ENCODE measurements around the gene TROAP. TPM values are rescaled to one million over a fixed set of nuclear protein-coding genes. Genes with fewer than 3 reads are reported as not detected.
A peak's percentile ranks its signal among the peaks of the same experiment; 100 is the strongest.
"Not testable (repeated sequence)": the region's sequence is repeated elsewhere in the genome, so short reads cannot be mapped to it uniquely, and the experiment has no call there.

Gene TROAP
- polyA plus RNA-seq, 3 donors = 24.5 to 27.5 (median 27.4) TPM

DNA sequence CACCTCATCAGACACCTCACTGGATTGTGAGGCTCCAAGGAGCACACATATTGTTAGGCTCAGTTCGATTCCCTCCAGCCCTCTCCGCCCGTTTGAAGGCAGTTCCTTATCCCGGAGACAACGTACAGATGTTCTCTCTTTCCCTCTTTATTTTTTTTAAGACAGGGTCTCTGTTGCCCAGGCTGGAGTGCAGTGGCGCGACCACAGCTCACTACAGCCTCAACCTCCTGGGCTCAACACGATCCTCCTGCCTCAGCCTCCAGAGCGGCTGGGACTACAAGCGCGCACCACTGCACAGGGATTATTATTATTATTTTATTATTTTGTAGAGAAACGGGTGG lies 718 bp upstream of the TROAP start:
- no peak for DNase-seq (ENCODE audit: extremely low read depth in 1 of 11, low read depth in 9 of 11, low spot score in 4 of 11)

DNA sequence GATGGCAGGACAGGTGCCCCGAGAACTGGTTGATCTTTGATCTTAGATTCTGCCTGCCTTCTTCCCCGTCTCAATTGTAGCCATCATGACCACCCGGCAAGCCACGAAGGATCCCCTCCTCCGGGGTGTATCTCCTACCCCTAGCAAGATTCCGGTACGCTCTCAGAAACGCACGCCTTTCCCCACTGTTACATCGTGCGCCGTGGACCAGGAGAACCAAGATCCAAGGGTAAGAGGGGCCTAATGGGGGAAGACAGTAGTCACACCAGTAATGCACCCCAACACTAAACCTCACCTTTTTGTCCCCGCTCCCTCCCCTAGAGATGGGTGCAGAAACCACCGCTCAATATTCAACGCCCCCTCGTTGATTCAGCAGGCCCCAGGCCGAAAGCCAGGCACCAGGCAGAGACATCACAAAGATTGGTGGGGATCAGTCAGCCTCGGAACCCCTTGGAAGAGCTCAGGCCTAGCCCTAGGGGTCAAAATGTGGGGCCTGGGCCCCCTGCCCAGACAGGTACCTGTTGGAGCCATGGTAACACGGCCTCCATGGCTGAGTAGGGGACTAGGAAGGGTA lies 556 bp downstream of the TROAP start:
- DNase-seq (ENCODE audit: extremely low read depth in 1 of 11, low read depth in 9 of 11, low spot score in 4 of 11) = no peak

DNA sequence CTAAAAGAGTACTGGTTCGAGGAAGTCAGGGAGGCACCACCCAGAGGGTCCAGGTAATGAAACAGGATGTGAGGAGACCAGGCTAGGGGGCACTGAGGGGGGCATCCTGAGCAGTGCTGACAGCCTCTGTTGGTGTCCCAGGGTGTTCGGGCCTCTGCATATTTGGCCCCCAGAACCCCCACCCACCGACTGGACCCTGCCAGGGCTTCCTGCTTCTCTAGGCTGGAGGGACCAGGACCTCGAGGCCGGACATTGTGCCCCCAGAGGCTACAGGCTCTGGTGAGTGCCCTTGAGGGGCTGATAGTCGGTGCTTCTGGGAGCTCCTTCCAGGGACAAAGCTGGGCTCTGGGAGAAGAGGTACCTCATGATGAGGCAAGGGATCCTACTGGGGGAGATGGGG lies 2.6 kb downstream of the TROAP start:
- DNase-seq (ENCODE audit: extremely low read depth in 1 of 11, low read depth in 9 of 11, low spot score in 4 of 11) = no peak

DNA sequence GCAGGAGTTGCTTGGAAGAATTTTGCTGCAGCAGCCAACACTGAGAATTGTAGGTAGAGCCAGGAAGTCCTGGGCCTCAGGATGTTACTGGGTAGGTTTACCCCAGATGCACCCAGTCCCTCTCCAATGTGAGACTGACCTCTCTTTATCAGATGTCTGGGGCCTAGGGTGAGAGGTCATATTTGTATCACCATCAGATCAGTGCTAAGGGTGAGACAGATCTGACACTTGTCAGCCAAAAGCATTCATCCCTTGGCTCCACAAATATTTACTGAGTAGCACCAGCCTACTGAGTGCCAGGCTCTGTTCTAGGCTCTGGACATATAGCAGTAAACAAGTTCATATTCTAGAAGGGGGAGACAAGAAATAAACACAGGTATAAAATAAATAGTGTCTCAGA lies 4.3 kb downstream of the TROAP start:
- no peak for DNase-seq (ENCODE audit: extremely low read depth in 1 of 11, low read depth in 9 of 11, low spot score in 4 of 11)

DNA sequence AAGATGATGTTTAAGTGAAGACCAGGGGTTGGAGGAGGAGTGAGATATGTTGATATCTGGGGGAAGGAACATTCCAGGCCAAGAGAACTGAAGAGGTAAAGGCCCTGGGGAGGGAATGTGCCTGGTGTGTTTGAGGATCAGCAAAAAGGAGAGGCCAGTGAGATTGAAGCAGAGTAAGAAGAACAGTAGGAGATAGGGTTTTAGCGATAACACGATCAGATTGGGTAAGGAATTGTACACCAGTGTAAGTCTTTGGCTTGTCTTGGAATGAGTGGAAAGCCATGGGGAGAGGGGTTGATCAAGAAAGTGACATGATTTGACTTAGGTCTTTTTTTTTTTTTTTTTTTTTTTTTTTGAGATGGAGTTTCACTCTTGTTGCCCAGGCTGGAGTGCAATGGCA lies 4.8 kb downstream of the TROAP start:
- no peak for DNase-seq (ENCODE audit: extremely low read depth in 1 of 11, low read depth in 9 of 11, low spot score in 4 of 11)

DNA sequence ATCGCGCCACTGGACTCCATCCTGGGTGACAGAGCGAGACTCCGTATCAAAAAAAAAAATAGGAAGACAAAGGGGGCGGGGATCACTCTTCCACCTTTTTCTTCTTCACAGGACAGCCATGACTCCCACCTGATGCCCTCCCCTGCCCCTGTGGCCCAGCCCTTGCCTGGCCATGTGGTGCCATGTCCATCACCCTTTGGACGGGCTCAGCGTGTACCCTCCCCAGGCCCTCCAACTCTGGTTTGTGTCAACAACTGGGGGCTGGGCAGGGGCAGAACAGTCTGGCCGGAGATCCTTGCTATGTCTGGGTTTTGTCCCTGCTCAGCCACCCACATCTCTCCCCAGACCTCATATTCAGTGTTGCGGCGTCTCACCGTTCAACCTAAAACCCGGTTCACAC lies 5.8 kb downstream of the TROAP start:
- DNase-seq (ENCODE audit: extremely low read depth in 1 of 11, low read depth in 9 of 11, low spot score in 4 of 11) = no peak

DNA sequence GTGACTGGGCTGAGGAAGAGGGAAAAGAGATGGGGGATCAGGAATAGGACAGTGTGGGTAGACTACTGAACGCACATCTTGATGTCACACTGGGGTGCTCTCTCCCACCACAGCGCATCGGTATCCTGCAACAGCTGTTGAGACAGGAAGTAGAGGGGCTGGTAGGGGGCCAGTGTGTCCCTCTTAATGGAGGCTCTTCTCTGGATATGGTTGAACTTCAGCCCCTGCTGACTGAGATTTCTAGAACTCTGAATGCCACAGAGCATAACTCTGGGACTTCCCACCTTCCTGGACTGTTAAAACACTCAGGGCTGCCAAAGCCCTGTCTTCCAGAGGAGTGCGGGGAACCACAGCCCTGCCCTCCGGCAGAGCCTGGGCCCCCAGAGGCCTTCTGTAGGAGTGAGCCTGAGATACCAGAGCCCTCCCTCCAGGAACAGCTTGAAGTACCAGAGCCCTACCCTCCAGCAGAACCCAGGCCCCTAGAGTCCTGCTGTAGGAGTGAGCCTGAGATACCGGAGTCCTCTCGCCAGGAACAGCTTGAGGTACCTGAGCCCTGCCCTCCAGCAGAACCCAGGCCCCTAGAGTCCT lies 7.1 kb downstream of the TROAP start:
- no peak for DNase-seq (ENCODE audit: extremely low read depth in 1 of 11, low read depth in 9 of 11, low spot score in 4 of 11)

DNA sequence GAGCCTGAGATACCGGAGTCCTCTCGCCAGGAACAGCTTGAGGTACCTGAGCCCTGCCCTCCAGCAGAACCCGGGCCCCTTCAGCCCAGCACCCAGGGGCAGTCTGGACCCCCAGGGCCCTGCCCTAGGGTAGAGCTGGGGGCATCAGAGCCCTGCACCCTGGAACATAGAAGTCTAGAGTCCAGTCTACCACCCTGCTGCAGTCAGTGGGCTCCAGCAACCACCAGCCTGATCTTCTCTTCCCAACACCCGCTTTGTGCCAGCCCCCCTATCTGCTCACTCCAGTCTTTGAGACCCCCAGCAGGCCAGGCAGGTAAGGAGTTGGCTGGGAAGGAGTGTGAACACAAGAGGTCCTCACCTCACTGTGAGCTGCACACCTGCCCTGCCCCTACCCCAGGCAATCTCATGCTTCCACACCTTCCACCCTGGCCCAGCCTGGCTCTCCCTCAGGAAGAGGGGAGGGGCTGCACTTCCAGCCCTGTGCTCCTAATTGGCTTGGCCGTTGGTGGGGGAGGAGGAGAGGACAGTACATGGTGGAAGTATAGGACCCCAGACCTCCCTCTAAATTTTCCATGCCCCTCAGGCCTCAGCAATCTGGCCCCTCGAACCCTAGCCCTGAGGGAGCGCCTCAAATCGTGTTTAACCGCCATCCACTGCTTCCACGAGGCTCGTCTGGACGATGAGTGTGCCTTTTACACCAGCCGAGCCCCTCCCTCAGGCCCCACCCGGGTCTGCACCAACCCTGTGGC lies 7.8 kb downstream of the TROAP start:
- no peak for DNase-seq (ENCODE audit: extremely low read depth in 1 of 11, low read depth in 9 of 11, low spot score in 4 of 11)

DNA sequence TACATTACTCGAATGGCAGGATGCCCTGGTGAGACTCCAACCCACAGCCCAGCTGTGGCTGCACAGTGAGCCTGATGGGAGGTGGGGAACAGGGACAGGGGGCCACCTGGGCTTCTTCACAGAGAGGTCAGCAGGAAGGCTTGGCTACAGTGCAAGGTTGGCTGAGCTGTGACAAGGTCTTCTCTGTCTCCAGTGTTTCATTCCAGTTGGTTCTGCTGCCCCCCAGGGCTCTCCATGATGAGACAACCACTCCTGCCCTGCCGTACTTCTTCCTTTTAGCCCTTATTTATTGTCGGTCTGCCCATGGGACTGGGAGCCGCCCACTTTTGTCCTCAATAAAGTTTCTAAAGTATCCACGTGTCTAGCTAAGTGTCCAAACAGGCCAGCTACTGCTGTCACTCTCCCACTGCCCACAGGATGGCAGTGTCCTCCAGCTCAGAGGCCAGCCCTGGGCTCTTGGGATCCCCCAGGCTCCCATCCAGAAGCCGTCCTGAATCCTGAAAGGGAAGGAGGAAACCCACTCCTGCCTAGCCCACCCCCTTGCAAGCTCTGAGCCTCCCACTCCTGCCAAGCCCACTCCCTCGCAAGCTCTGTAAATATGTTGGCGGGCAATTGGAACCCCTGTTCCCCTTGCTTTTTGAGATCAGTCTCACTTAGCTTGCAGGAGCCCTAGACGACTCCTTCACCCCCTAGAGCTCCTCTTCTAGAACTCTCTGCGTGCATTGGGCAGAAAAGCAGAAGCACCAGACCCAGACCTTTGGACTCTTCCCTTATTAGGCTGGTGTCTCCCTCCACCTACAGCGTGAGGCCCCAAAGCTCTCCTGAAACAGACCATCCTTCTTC lies 8.5 kb downstream of the TROAP start:
- DNase-seq (ENCODE audit: extremely low read depth in 1 of 11, low read depth in 9 of 11, low spot score in 4 of 11) = peak in 3 of 11 donors; percentile 57 to 71 (median 64)

DNA sequence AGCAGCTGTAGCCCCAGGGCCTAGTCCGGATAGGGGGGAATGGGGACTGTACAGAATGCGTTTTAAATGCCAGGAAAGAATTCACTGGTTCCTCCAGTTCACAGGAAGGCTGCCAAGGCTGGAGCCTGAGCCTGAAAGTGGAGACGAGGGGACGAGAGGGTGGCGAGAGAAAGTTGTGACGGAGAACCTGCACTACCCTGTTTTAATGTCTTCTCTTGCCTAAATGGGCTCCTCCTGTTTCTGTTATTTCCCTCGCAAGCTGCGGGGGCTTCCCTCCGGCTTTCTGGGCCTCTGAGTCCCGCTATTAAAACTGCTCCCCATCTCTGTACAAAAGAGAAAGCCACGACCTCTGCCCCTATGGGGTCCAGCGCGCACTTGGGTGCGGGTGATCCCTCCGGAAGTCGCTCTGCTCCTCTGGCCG lies 9.4 kb downstream of the TROAP start:
- no peak for DNase-seq (ENCODE audit: extremely low read depth in 1 of 11, low read depth in 9 of 11, low spot score in 4 of 11)

DNA sequence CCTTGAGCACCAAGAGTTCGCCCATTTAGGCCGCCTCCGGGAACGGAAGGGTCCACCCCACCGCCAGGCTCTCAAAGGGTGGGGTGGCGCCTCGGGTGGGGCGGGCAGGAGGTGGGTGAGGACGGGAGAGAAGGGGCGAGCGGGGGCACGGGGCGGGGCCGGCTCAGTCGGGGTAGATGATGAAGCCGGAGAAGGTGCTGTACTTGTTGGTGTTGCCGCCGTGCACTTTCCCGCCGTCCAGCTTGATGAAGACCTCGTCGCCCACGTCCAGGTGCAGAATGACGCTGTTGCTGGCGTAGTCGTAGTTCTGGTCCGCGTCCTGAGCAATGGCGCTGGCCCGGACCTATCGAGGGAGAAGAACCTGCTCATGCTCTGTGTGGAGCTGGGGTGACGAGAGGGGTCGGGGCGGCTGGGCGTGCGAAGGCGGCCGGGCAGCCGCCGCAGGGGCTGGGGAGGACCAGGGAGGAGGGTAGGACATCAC lies 9.9 kb downstream of the TROAP start:
- no peak for DNase-seq (ENCODE audit: extremely low read depth in 1 of 11, low read depth in 9 of 11, low spot score in 4 of 11)

DNA sequence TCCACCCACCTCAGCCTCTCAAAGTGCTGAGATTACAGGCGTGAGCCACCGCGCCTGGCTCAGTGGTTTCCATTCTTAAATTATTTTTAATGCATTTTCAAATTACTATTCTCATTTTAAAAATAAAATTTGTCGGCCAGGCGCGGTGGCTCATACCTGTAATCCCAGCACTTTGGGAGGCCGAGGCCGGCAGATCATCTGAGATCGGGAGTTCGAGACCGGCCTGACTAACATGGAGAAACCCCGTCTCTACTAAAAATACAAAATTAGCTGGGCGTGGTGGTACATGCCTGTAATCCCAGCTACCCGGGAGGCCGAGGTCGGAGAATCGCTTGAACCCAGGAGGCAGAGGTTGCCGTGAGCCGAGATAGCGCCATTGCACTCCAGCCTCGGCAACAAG lies 10.7 kb downstream of the TROAP start:
- DNase-seq (ENCODE audit: extremely low read depth in 1 of 11, low read depth in 9 of 11, low spot score in 4 of 11) = not testable (repeated sequence)

DNA sequence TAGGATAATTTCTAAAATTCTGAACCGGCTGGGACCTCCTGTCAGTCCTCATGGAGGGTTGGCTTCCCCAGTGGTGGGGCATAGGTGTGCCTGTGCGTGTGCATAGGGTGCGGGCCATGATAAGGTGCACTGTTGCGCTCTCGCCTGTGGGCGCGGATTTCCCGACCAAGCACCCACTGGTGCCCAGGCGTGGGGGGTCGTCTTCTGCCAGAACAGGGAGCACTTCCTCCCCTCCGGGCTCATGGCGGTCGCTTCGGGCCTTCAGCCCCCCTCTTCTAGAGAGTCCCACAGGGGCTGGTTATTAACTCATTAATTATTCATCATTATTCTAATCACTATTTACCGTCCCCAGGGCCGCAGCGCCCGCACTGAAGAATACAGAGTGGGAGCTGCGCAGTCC lies 11.2 kb downstream of the TROAP start:
- DNase-seq (ENCODE audit: extremely low read depth in 1 of 11, low read depth in 9 of 11, low spot score in 4 of 11) = no peak

DNA sequence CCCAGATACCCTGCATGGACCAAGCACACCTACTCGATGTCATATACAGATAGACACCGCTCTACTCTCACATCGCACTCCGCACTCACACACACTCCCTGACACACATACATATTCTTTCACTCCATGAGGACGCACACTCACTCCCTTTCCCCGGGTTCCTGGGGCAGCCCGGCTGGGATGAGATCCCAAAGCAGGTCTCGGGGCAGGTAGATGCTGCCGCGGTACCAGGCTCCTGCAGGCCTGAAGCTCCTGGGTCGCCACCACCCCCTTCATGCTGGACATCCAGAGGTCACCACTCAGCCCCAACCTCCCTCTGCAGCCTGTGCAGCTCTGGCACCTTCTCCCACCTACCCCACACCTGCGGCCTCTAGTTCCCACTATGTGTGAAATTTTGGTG lies 11.6 kb downstream of the TROAP start:
- no peak for DNase-seq (ENCODE audit: extremely low read depth in 1 of 11, low read depth in 9 of 11, low spot score in 4 of 11)

DNA sequence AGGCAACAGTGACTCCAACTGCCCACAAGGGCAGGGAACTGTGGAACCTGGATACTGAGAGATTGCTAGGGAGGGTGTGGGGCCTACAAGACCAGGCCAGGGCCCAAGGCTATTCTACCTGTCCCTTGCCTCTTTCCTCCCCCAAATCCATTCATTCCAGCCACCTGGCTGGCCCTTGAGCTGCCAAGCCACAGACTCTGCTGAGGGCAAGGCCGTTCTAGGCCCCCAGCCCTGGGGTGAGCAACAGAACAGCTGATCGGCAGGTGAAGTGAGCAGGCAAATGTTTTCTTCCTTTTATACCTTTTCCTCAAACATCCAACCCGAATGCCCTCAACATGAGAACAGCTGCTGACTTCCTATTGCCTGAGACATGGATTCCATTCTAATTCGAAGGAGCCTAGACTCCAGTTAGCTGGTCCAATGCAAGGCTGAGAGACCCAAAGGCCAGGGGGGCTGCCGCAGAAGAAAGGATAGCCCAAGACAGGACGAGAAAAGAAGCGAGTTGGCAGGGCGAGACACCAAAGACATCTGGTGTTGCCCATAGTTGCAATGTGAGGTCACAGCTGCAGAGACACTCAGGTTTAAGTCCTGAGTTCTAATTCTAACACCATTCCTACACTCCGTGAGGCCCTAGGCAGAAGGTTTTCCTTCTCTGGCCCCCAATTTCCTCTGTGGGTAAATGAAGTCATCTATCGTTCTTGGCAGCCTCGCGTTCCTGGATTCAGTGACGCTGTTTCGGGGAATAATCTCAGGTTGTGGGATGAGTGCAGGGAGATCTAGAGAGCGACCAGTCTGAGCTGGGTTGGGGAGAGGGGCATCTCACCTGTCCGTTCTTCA lies 12.3 kb downstream of the TROAP start:
- DNase-seq (ENCODE audit: extremely low read depth in 1 of 11, low read depth in 9 of 11, low spot score in 4 of 11) = no peak

DNA sequence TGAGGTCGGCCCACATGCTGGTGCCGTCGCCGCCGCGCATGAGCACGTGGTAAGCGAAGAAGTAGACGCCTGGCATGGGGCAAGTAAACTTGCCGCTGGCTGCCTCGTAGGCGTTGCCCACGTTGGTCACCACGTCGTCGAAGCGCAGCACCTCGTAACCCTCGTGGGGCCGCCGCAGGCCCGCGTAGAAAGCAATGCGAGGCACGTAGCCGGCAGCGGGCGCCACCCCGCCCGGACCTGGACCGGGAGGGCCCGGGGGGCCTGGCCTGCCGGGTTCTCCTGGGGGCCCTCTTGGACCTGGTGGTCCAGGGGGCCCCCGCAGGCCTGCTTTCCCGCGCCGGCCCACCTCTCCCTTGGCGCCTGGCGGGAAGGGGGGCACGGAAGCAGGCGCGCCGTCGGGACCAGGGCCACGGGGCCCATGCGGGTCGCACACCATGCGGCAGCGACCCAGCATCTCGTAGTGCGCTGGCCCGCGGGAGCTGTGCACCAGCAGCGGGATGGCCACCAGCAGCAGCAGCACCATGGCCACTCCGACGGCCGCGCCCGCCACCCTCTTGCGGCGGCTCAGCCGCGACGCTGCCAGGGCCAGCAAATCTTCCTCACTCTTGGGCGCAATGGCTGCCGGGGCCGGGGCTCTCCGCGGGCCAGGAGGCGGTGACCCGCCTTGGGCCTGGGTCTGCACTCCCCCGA lies 13.0 kb downstream of the TROAP start:
- DNase-seq (ENCODE audit: extremely low read depth in 1 of 11, low read depth in 9 of 11, low spot score in 4 of 11) = no peak

DNA sequence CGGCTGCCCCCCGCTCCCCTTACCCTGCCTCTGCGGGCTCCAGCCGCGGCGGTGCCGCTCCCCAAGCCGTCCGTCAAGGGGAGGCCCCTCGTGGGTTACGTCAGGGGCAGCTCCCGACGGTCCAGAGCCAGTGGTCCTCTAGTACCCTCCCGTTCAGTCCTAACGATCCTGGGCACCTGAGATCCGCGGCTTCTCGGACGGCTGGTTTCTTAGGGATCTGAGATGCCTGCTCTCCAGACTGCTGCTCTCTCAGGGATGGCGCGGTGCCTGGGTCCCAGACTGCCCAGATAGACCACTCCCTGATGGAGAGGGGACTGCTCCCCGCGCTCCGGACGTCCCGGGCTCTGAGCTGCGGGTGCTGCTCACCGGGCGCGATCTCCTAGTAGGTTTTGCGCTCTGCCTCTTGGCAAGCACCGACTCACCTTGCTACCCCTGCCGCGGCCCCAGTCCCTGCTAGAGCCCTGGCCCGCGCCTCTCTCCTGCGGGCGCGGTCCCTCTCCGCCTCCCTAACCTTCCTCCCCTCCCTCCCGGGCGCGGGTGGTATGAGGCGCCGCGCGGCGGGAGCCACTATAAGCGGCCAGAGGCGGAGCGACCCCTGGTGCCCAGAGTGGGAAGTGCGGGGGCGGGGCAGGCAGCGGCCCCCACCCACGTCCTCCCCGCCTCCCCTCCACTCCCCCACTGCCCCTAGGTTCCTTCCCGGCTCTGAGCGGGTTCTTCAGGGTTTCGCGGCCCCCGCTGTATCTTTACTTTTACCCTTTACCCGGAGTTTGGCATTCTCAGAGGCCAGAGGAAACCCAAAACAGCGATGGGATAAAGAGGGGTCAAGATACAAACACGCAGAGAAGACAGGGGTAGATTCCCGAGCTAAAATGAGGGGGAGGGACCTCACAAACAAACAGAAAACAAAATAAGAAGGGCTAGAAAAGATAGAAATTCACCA lies 13.9 kb downstream of the TROAP start, which contains the start of gene C1QL4:
Gene C1QL4, minus strand, starts transcription at position 544 of the 940 bp plus-strand sequence. CDS start 711 bp downstream, outside the sequence.
- DNase-seq (ENCODE audit: extremely low read depth in 1 of 11, low read depth in 9 of 11, low spot score in 4 of 11) = peak in 5 of 11 donors; percentile 67 to 80 (median 75)
